Measurements from ENCODE around the gene GLB1L2.

Gene GLB1L2

GRCh38 chr11:134370526-134371435 is 39.0 kb downstream of the GLB1L2 start:
- DNase-seq: no peak

GRCh38 chr11:134371436-134372185 is 39.8 kb downstream of the GLB1L2 start:
- DNase-seq: no peak

GRCh38 chr11:134372536-134372935 is 40.7 kb downstream of the GLB1L2 start:
- no peak for DNase-seq

DNA sequence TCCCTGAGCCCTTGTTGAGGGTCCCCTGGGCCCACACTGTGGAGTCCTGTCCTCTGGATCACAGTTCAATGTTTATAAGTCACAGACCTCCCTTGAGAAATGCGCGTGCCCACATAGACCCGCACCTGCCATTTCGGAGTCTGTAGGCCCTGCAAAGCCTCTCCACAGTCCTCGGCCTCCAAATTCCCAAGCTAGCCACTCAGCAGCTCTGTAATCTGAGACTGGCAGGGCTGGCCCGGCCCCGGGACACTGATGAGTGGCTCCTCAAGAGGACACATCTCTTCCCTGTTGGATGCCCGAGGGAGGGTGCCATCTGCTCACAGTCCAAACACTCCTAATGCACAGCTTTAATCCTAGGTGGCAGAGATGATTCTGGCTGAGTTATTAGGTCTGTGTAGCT is 41.2 kb downstream of the GLB1L2 start:
- no peak for DNase-seq

GRCh38 chr11:134373591-134374052 is 41.8 kb downstream of the GLB1L2 start:
- no peak for DNase-seq

DNA sequence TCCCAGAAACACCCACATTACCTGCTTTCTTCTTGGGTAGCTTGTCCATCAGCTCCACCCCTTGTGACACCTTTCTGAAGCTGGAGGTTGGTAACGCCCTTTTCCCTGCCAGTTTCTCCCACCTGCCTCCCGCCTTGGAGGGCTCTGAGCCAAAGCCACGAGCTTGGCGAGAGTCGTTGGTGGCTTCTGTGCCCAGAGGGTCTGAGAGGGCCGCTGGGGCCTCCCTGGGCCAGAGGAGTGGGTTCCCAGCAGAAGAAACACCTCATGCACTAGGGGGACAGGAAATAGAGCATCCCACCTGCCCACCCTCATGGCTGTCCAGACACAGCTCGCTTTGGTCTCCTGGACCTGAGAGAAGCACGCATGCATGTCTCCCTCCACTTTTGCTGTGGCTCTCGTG is 42.4 kb downstream of the GLB1L2 start:
- no peak for DNase-seq

GRCh38 chr11:134374891-134375550 is 43.2 kb downstream of the GLB1L2 start:
- DNase-seq: no peak

- DNase-seq: no peak
These were observed 44.5 kb downstream of the GLB1L2 start for GRCh38 chr11:134376150-134376921.

DNA sequence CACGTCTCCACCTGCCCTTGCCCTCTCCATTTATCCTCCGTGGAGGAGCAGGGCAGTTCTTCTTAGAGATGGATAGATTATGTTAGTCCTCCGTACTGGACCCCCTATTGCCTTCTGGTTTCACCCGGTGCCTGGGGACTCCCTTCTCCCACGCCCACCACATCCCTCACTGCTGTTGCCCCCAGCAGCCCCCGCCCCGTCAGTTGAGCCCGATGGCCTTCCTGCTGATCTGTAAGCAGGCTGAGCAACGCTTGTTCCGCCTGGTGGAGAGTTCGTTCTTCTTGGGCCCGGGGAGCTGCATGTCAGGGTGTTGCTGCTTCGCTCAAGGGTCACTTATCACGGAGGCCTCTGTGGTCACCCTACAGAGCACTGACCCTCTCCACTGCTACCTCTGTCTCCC is 46.1 kb downstream of the GLB1L2 start:
- DNase-seq: no peak

- DNase-seq: no peak
These were observed 47.5 kb downstream of the GLB1L2 start for GRCh38 chr11:134379241-134379640.

DNA sequence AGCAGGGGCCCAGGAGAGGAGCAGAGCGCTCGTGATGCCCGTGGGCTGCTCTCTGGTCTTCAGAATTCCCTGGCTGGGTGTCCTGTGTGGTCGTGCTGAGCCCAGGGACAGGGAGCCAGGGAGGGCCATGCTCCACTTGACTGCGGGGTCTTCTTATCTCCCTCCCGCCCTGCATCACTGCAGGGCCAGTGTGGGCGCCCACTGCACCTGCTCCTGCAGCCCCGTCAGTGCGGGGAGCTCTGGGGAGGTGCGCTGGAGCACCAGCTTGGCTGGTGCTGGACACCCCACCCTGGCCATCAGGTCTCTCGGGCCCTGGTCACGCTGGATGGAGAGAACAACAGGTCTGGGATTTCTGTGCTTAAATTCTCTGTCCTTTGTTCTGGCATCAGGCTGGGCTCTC is 48.4 kb downstream of the GLB1L2 start:
- DNase-seq: no peak

GRCh38 chr11:134380785-134381184 is 49.0 kb downstream of the GLB1L2 start:
- no peak for DNase-seq

DNA sequence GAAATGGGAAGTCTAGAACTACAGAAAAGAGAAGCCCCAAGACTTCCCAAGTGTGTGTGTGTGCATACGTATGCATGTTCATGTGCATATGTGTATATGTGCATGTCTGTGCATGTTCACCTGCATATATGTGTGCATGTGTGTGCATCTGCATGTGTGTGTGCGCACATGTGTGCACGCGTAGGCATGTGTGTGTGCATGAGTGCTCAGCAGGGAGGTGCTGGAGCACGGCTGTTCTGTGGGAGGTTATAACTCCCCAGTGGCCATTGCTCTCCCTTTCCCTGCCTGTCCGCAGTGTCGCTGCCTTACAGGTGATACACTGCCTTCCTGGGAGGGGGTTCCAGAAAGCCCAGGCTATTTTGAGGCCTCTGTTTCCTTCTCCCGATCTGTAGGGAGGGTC is 50.5 kb downstream of the GLB1L2 start:
- no peak for DNase-seq

- no peak for DNase-seq
These were observed 51.0 kb downstream of the GLB1L2 start for GRCh38 chr11:134382830-134383229.

GRCh38 chr11:134383576-134384221 is 51.9 kb downstream of the GLB1L2 start:
- DNase-seq: no peak

DNA sequence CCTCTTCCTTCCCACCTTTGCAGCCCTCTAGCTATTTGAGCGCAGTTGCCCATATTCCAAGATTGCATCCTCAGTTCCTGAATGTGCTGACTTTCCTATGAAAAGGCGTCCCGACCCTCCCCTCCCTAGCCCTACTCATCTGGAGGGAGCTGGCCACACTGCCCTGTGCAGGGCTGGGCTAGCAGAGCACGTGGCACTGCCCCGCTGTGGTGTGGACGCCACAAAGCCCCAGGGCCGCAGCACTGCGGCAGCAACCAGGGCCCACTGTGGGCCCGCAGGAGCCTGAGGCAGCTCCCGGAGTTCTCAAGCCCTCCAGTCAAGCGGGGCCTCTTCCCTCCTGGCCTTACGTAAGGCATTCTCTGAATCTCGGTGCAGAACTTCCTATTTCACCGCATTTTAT is 52.6 kb downstream of the GLB1L2 start:
- DNase-seq: no peak

- no peak for DNase-seq
These were observed 53.4 kb downstream of the GLB1L2 start for GRCh38 chr11:134385171-134385570.

DNA sequence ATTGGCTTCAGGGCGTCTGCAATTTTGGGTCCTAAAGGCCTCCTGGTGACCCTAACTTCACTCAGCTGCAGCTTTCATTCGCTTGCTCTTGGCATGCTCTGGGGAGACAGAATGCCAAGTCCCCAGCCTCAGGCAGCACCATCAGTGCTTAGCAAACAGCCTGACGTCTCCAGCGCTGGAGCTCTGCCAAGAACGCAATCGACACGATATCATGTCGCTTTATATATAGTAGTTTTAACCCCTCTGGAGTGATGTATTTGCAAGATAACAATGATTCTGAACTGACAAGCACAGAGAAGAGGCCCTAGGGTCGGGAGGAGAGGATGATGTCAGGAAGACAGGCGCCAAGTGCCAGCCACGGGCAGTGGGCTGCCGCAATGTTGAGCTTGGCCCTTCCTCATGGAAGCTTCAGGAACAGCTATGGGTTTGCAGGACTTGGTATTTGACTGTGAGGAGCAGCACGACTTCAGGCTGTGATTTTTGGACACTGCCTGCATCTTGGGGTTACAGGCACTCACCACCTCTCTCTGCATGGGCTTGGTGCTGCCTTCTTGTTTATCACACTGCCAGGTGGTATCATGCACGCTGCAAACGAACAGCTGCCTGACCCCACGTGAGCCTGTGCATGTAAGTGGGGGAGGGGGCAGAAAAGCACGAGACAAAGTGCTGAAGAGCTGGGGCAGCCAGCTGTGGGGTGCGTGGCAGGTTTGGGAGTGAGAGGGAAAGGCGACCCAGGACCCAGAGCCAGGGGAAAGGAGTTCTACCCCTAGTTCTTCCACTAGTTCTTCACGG is 54.2 kb downstream of the GLB1L2 start:
- DNase-seq: no peak

DNA sequence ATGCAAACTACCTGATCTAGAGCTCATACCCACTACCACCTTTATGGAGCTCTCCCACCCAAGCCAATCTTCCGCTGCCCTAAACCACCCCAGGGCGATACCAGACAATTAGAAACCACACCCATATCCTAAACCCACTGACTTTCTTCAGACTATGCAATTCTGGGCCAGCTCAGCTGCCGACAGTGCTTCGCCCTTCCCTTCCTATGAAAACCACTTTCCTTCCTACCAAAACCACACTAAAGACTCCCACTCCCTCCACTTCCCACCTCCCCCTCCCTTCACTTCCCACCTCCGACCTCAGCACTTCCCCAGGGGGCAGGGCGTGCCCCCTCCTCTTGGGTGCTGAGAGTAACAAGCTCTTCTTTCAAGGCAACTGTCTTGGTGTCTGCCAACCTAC is 55.2 kb downstream of the GLB1L2 start:
- DNase-seq: no peak

GRCh38 chr11:134387501-134387900 is 55.7 kb downstream of the GLB1L2 start:
- no peak for DNase-seq

GRCh38 chr11:134388590-134388989 is 56.8 kb downstream of the GLB1L2 start:
- DNase-seq: no peak

All from stimulated activated CD4-positive, alpha-beta T cell treated with anti-CD3 and anti-CD28 coated beads, Interleukin-1b, Interleukin-23, amount 100 ng/mL, for 48 hours (primary cell).